ENCODE results near the gene GALNT2.

GALNT2 gene

DNA sequence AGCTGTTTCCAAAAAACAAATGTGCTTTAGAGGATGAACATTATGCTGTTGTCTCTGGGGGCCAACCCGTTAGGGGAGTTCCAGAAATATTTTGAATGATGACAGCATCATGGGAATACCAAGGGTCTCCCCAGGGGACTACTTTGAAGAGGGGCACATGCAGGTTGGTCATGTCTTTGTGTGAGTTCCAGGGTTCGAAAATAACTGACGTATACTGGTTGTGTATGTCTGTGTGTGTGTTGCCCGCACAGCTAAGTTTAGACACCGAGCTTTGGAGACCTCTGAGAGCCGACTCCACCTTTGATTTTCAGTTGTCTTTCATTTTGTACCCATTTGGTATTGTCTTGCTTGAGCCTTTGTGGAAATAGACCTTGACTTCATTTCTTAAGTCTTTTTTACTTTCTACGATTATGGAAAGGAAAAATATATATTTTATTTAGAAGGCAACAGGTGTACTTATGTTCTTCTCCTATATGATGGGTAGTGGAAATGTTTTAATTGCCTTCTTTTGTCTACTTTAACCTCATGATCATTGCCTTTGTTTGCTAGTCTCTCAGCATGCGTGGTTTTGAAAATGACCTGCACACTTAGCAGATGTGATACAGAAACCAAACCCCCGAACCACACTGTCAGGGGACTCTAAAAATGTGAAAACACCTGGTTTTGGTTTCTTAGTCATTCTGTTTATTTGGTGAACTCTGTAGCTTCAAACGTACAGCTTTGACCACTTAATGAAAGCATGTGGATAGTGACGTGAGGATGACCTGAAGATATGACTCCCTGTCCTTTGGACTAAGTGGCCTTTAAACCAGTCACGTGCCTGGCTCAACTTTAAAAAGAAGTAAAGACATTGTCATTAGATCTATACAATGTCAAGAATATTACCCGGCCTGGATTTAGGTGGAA lies 56.5 kb downstream of the GALNT2 start:
- TF ChIP-seq, protein P1, sequence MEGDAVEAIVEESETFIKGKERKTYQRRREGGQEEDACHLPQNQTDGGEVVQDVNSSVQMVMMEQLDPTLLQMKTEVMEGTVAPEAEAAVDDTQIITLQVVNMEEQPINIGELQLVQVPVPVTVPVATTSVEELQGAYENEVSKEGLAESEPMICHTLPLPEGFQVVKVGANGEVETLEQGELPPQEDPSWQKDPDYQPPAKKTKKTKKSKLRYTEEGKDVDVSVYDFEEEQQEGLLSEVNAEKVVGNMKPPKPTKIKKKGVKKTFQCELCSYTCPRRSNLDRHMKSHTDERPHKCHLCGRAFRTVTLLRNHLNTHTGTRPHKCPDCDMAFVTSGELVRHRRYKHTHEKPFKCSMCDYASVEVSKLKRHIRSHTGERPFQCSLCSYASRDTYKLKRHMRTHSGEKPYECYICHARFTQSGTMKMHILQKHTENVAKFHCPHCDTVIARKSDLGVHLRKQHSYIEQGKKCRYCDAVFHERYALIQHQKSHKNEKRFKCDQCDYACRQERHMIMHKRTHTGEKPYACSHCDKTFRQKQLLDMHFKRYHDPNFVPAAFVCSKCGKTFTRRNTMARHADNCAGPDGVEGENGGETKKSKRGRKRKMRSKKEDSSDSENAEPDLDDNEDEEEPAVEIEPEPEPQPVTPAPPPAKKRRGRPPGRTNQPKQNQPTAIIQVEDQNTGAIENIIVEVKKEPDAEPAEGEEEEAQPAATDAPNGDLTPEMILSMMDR (IDR thresholded peaks at IDR 0.05; ENCODE audit: extremely low read depth, insufficient read depth, missing control alignments), result no peak
- DNase-seq (ENCODE audit: low spot score), result peak; percentile 79
- in situ Hi-C loops (cut with MboI; ENCODE audit: low pct_unique_long_range_greater_than_20kb, low sequenced_read_pairs, unreplicated experiment), result no loop called here

DNA sequence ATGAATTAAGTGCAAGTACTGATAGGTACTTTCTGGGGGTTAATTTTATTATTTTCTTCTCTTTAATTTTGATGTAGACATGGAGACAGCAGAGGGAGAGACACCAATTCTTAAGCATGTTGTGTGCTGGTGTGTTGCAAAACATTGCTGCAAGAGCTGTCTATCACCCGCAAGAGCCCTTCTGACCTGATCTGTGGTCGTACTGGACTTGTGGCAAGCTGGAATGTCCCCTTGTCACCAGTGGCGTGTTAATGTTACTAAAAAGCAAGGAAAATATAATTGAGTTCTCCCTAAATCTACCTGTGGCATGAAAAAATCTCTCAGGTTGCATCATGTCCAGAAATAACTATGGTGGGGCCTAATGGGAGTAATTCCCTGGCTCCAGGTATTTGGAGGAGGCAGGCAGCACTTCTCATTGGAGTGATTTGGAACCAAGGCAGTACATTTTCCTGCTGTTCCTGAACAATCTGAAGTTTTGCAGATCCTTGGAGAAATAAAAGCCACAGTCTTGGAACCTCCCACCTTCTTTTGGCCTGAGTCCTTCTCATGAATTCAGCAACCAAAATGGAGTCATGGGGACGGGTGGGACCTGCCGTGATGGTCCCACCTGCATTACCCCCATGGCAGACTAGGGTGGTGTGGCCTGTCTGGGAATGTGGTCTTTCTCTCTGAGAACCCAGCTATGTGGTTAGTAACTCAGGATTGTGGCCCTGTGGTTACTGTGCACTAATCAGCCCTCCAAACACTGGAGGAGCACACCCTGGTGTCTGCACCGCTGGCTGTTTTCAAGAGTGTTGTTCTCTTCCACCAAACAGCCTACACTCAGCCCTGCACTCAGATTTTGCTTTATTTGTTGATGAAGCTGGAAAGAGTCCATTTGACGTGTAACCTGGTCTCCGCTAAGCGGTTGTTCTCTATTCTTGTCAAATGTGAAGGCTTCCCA lies 57.4 kb downstream of the GALNT2 start:
- DNase-seq (ENCODE audit: low spot score), result no peak
- TF ChIP-seq, protein P1 (IDR thresholded peaks at IDR 0.05; ENCODE audit: extremely low read depth, insufficient read depth, missing control alignments), result no peak
- in situ Hi-C loops (cut with MboI; ENCODE audit: low pct_unique_long_range_greater_than_20kb, low sequenced_read_pairs, unreplicated experiment), result no loop called here

DNA sequence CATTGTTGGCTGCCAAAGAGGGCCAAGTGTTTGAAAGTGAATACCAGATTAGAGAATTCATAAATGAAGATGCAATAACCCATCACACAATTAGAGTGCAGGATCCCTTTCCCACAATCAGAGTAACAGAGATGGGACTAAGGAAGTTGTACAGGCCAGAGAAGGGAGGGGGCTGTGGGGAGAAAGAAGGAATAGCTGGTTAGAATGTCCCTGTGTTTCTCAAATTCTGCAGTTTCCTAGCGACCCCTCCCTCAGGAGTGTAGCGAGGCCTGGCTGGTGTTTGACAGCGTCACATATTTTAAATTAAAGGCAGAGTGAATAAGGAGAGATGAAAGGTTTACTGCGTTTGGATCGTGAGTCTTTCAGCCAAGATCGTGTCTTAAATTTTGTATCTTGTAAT lies 58.1 kb downstream of the GALNT2 start:
- in situ Hi-C loops (cut with MboI; ENCODE audit: low pct_unique_long_range_greater_than_20kb, low sequenced_read_pairs, unreplicated experiment), result no loop called here
- DNase-seq (ENCODE audit: low spot score), result no peak
- TF ChIP-seq, protein P1 (IDR thresholded peaks at IDR 0.05; ENCODE audit: extremely low read depth, insufficient read depth, missing control alignments), result no peak

DNA sequence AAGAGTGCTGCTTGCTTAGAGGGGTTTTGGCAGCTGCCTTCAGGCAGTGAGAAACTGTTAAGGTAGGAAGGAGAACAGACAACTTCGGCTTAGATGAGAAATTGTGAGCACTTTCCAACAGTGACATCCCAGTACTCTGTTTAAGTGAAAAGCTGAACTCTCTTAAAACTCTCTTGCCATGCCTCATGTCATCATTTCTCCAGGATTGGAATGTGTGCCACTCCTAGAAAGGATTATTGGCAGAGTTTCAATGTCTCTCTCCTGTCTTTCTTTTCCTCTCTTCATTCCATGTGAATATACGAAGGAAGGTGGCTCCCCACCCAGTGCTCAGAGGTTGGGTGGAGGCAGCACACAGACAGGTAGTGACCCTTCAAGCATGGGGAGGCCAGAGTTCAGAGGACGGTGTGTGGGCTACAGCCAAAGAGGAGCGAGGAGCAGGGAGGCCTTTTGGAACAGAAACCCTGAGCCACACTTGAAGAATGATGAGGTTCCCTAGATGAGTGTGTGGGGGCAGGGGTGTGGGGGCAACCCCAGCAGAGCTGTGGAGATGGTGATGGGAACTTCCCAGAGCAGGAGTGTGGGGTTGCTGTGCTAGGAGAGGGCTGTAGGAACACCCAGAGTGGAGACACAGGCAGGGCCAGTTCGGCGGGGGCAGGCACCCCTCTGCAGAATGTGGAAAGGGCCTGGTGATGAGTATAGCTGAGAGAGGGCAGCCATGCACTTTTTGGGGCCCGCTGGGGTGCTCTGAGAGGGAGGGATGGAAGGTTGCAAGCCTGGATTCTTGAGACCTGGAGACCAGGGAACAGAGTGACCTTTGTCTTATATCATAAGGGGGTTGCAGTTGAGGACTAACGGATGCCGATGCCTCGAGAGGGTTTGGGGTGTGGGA lies 58.8 kb downstream of the GALNT2 start:
- no peak for DNase-seq (ENCODE audit: low spot score)
- in situ Hi-C loops (cut with MboI; ENCODE audit: low pct_unique_long_range_greater_than_20kb, low sequenced_read_pairs, unreplicated experiment), result no loop called here
- TF ChIP-seq, protein P1 (IDR thresholded peaks at IDR 0.05; ENCODE audit: extremely low read depth, insufficient read depth, missing control alignments), result no peak

DNA sequence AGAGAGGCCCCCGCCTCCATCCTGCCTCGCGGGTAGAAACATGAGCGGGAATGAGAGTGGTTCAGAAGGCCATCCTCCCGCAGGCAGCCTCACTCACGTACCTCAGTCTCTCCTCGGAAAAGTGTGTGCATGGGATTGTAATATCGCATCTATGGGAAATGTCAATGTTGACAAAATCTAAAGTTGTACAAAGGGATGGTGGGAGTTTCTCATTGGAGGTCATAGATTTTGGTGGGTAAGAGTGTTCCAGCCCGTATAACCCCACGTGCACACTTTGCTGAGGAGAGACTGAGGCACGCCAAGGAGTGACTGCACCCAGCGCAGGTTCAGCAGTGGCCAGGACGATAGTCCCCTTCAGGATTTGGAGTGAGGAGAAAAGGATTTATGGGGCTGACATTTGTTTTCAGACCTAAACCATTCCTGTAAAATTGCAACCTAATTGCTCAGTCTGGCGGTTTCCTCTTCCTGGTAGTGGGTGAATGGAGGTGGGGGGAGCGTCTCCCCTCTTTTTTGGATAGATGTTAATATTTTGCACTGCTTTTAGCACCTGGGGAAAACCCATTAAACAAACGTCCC lies 59.6 kb downstream of the GALNT2 start:
- in situ Hi-C loops (cut with MboI; ENCODE audit: low pct_unique_long_range_greater_than_20kb, low sequenced_read_pairs, unreplicated experiment), result no loop called here
- no peak for DNase-seq (ENCODE audit: low spot score)
- TF ChIP-seq, protein P1 (IDR thresholded peaks at IDR 0.05; ENCODE audit: extremely low read depth, insufficient read depth, missing control alignments), result no peak
